CD4-positive, CD25-positive, alpha-beta regulatory T cell (primary cell): ENCODE measurements around the gene SUPT4H1. TPM values are rescaled to one million over a fixed set of nuclear protein-coding genes. Genes with fewer than 3 reads are reported as not detected.
A peak's percentile ranks its signal among the peaks of the same experiment; 100 is the strongest.
"Not testable (repeated sequence)": the region's sequence is repeated elsewhere in the genome, so short reads cannot be mapped to it uniquely, and the experiment has no call there.

Experiments used
- ATAC-seq, 2 donors: fragments of 150-1000 bp; cut with Tn5 transposase; one replicate each; pipeline ENCODE4 v1.10.0; 2021; ENCODE audit warnings: low read depth in 2 of 2, moderate number of reproducible peaks in 2 of 2, moderate library complexity in 1 of 2
- DNase-seq, 3 donors: peaks; one replicate each; pipeline versions ENCODE4 v3.0.0 to v3.0.0-alpha.2; 2012 to 2022; ENCODE audit warnings: mixed read lengths in 1 of 3
- H3K27ac ChIP-seq: one replicate; pipeline ENCODE4 v1.7.0; 2013; ENCODE audit warnings: mild to moderate bottlenecking, low read length; ENCODE audit not compliant: insufficient read depth, poor library complexity, severe bottlenecking
- H3K27me3 ChIP-seq: one replicate; pipeline ENCODE4 v1.7.0; 2013; ENCODE audit warnings: low read length; ENCODE audit not compliant: control insufficient read depth, insufficient read depth
- H3K36me3 ChIP-seq: one replicate; pipeline ENCODE4 v1.7.0; 2013; ENCODE audit warnings: mild to moderate bottlenecking, low read length, moderate library complexity; ENCODE audit not compliant: control insufficient read depth, insufficient read depth
- H3K4me1 ChIP-seq: 2 replicates; pipeline ENCODE4 v1.7.0; 2013; ENCODE audit warnings: mild to moderate bottlenecking, low read length; ENCODE audit not compliant: insufficient read depth, control insufficient read depth, poor library complexity, severe bottlenecking
- H3K4me3 ChIP-seq: one replicate; pipeline ENCODE4 v1.7.0; 2013; ENCODE audit warnings: low read depth, mild to moderate bottlenecking, low read length, moderate library complexity
- H3K9me3 ChIP-seq, 2 experiments: 1 replicate in 1 of 2; 2 replicates in 1 of 2; pipeline ENCODE4 v1.7.0; 2013; ENCODE audit warnings: low read length in 2 of 2, mild to moderate bottlenecking in 1 of 2, moderate library complexity in 1 of 2; ENCODE audit not compliant: control insufficient read depth in 2 of 2
- H3K27ac Mint-ChIP-seq, 3 donors: one replicate each; pipeline ENCODE4 v1.8.0; 2020 to 2022; ENCODE audit warnings: mild to moderate bottlenecking in 3 of 3, mixed read lengths in 3 of 3, moderate library complexity in 2 of 3
- H3K27me3 Mint-ChIP-seq: one replicate; pipeline ENCODE4 v1.8.0; 2022; ENCODE audit warnings: mild to moderate bottlenecking, mixed read lengths
- H3K36me3 Mint-ChIP-seq: one replicate; pipeline ENCODE4 v1.8.0; 2020; ENCODE audit warnings: mixed read lengths
- H3K4me1 Mint-ChIP-seq, 4 donors: one replicate each; pipeline ENCODE4 v1.8.0; 2020 to 2022; ENCODE audit warnings: mixed read lengths in 4 of 4, mild to moderate bottlenecking in 1 of 4
- H3K4me3 Mint-ChIP-seq, 4 donors: one replicate each; pipeline ENCODE4 v1.8.0; 2020 to 2022; ENCODE audit warnings: mild to moderate bottlenecking in 4 of 4, mixed read lengths in 4 of 4, moderate library complexity in 3 of 4
- H3K9me3 Mint-ChIP-seq, 7 donors: one replicate each; pipeline ENCODE4 v1.8.0; 2020 to 2022; ENCODE audit warnings: mixed read lengths in 7 of 7, mild to moderate bottlenecking in 3 of 7, moderate library complexity in 2 of 7
- polyA plus RNA-seq, 4 donors: library from polyadenylated mRNA; unstranded; fragments of 300-500 nt; fragmentation: Illumina TruSeq; gene quantifications; one replicate each; pipeline ENCODE4 v1.2.3, GENCODE V29; 2021
- total RNA-seq: library from RNA; stranded (reverse); gene quantifications from one replicate; pipeline ENCODE4 v1.2.3, GENCODE V29; 2022

Gene SUPT4H1
- 52.6 TPM for total RNA-seq
- 100 to 1,000 TPM; 123 to 177 (median 136) TPM for polyA plus RNA-seq

- Mint-ChIP-seq H3K4me1 (peaks cover 11 to 66% (median 49%) of the 10 kb centered on the region in 4 donors), H3K27me3 (no peaks in the 10 kb centered on the region), H3K9me3 (no peaks in the 10 kb centered on the region), H3K36me3 (peaks cover 32% of the 10 kb centered on the region), H3K4me3 (peak within 1 kb of the TSS; percentile 96 to 100 (median 100)), H3K27ac (peak within 1 kb of the TSS; percentile 97 to 100 (median 99))
- ATAC-seq (peak; percentile 96 to 97), DNase-seq (peak; percentile 89 to 96 (median 93))
- no peaks in the 10 kb centered on the region for H3K27me3 ChIP-seq
- peaks cover 33% of the 10 kb centered on the region for H3K36me3 ChIP-seq
- H3K4me1 ChIP-seq, result peaks cover 27% of the 10 kb centered on the region
- no peaks in the 10 kb centered on the region for H3K9me3 ChIP-seq
- H3K27ac ChIP-seq, result peak within 1 kb of the TSS; percentile 89
- H3K4me3 ChIP-seq, result peak within 1 kb of the TSS; percentile 90
These were observed at the start of gene SUPT4H1 for GRCh38 chr17:58351831-58352595. TSS of gene SUPT4H1 (minus strand) at chr17:58352201. CDS start at chr17:58352135, 66 bp downstream.

GRCh38 chr17:58401287-58401686 is 49.3 kb upstream of the SUPT4H1 start:
- Histone ChIP-seq H3K36me3 (no peaks in the 10 kb centered on the region), H3K4me3 (no peak overlapping the region), H3K9me3 (no peaks in the 10 kb centered on the region), H3K4me1 (no peaks in the 10 kb centered on the region), H3K27ac (no peak overlapping the region), H3K27me3 (no peaks in the 10 kb centered on the region)
- H3K9me3 Mint-ChIP-seq, result no peaks in the 10 kb centered on the region
- no peak for DNase-seq
- H3K36me3 Mint-ChIP-seq, result peaks cover 4% of the 10 kb centered on the region
- peaks cover 0 to 4% (median 0%) of the 10 kb centered on the region in 4 donors for H3K4me1 Mint-ChIP-seq
- no peak for ATAC-seq
- no peak overlapping the region for H3K4me3 Mint-ChIP-seq
- no peak overlapping the region for H3K27ac Mint-ChIP-seq
- H3K27me3 Mint-ChIP-seq, result peaks cover 5% of the 10 kb centered on the region

- H3K4me3 ChIP-seq, result no peak overlapping the region
- no peaks in the 10 kb centered on the region for H3K9me3 Mint-ChIP-seq
- no peak overlapping the region for H3K27ac Mint-ChIP-seq
- peaks cover 0 to 4% (median 0%) of the 10 kb centered on the region in 4 donors for H3K4me1 Mint-ChIP-seq
- H3K9me3 ChIP-seq, result no peaks in the 10 kb centered on the region
- ATAC-seq (no peak), DNase-seq (no peak)
- H3K27me3 ChIP-seq, result no peaks in the 10 kb centered on the region
- peaks cover 4% of the 10 kb centered on the region for H3K36me3 Mint-ChIP-seq
- no peaks in the 10 kb centered on the region for H3K36me3 ChIP-seq
- no peaks in the 10 kb centered on the region for H3K4me1 ChIP-seq
- no peak overlapping the region for H3K27ac ChIP-seq
- H3K4me3 Mint-ChIP-seq, result no peak overlapping the region
- peaks cover 5% of the 10 kb centered on the region for H3K27me3 Mint-ChIP-seq
These were observed 48.8 kb upstream of the SUPT4H1 start for GRCh38 chr17:58400826-58401225.

- DNase-seq (no peak), ATAC-seq (no peak)
- Histone ChIP-seq H3K4me3 (no peak overlapping the region), H3K36me3 (no peaks in the 10 kb centered on the region), H3K27me3 (no peaks in the 10 kb centered on the region), H3K9me3 (no peaks in the 10 kb centered on the region), H3K27ac (no peak overlapping the region), H3K4me1 (no peaks in the 10 kb centered on the region)
- Mint-ChIP-seq H3K27me3 (peaks cover 5% of the 10 kb centered on the region), H3K4me1 (peaks cover 0 to 4% (median 0%) of the 10 kb centered on the region in 4 donors), H3K36me3 (peaks cover 4% of the 10 kb centered on the region), H3K4me3 (no peak overlapping the region), H3K9me3 (no peaks in the 10 kb centered on the region), H3K27ac (no peak overlapping the region)
These were observed 48.0 kb upstream of the SUPT4H1 start for GRCh38 chr17:58399974-58400373.

- peaks cover 2% of the 10 kb centered on the region for H3K27me3 Mint-ChIP-seq
- H3K9me3 Mint-ChIP-seq, result no peaks in the 10 kb centered on the region
- no peak for DNase-seq
- no peaks in the 10 kb centered on the region for H3K9me3 ChIP-seq
- no peaks in the 10 kb centered on the region for H3K36me3 ChIP-seq
- no peak overlapping the region for H3K4me3 Mint-ChIP-seq
- no peaks in the 10 kb centered on the region for H3K4me1 ChIP-seq
- no peaks in the 10 kb centered on the region for H3K27me3 ChIP-seq
- peaks cover 0 to 4% (median 0%) of the 10 kb centered on the region in 4 donors for H3K4me1 Mint-ChIP-seq
- peaks cover 2% of the 10 kb centered on the region for H3K36me3 Mint-ChIP-seq
- no peak overlapping the region for H3K27ac Mint-ChIP-seq
- H3K4me3 ChIP-seq, result no peak overlapping the region
- no peak overlapping the region for H3K27ac ChIP-seq
- ATAC-seq, result no peak
These were observed 46.7 kb upstream of the SUPT4H1 start for GRCh38 chr17:58398574-58399266.

GRCh38 chr17:58397421-58397820 is 45.4 kb upstream of the SUPT4H1 start:
- not testable (repeated sequence) for H3K9me3 ChIP-seq, H3K4me1 ChIP-seq, H3K27ac ChIP-seq, DNase-seq, H3K9me3 Mint-ChIP-seq, H3K36me3 ChIP-seq, H3K4me3 Mint-ChIP-seq, H3K36me3 Mint-ChIP-seq, H3K27ac Mint-ChIP-seq, H3K27me3 ChIP-seq, H3K4me1 Mint-ChIP-seq, ATAC-seq, H3K27me3 Mint-ChIP-seq, H3K4me3 ChIP-seq

- peak overlapping the region in 1 of 3 donors; percentile 15 for H3K27ac Mint-ChIP-seq
- Histone ChIP-seq H3K4me3 (no peak overlapping the region), H3K36me3 (no peaks in the 10 kb centered on the region), H3K4me1 (no peaks in the 10 kb centered on the region), H3K27me3 (no peaks in the 10 kb centered on the region), H3K9me3 (no peaks in the 10 kb centered on the region), H3K27ac (no peak overlapping the region)
- peaks cover 0 to 4% (median 0%) of the 10 kb centered on the region in 4 donors for H3K4me1 Mint-ChIP-seq
- no peaks in the 10 kb centered on the region for H3K27me3 Mint-ChIP-seq
- no peak for DNase-seq
- H3K4me3 Mint-ChIP-seq, result no peak overlapping the region
- no peaks in the 10 kb centered on the region for H3K9me3 Mint-ChIP-seq
- no peak for ATAC-seq
- peaks cover 5% of the 10 kb centered on the region for H3K36me3 Mint-ChIP-seq
These were observed 44.2 kb upstream of the SUPT4H1 start for GRCh38 chr17:58396173-58396572.
